ENCODE results near the gene RIBC2.

DNA sequence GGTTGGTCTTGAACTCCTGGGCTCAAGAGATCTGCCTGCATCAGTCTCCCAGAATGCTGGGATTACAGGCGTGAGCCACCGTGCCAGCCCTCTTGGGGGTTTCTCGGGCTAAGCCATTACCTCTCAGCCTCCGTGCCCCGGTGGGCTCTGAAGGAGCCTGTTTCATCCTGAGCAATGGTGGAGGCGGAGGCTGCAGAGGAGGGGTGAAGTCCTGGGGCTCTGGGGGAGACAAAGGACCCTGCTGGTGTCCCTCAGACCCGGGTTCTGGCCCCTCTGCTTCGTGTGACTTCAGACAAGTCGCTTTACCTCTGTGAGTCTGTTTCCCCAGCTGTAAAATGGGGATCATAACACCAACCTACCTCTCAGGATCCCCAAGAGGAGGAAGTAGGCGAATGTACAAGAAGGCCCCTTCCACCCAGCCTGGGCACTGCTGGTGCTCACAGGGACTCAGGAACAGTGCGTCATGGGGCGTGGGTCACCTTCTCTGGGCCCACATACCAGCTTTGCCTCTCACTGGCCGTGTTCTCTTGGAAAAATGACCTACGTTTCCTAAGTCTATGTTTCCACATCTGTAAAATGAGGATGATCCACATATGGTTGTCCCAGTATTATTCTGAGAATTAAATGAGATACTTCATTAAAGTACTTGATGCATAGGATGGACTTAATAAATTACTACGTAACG, 36.8 kb downstream of the RIBC2 start:
- TF ChIP-seq, protein P1, sequence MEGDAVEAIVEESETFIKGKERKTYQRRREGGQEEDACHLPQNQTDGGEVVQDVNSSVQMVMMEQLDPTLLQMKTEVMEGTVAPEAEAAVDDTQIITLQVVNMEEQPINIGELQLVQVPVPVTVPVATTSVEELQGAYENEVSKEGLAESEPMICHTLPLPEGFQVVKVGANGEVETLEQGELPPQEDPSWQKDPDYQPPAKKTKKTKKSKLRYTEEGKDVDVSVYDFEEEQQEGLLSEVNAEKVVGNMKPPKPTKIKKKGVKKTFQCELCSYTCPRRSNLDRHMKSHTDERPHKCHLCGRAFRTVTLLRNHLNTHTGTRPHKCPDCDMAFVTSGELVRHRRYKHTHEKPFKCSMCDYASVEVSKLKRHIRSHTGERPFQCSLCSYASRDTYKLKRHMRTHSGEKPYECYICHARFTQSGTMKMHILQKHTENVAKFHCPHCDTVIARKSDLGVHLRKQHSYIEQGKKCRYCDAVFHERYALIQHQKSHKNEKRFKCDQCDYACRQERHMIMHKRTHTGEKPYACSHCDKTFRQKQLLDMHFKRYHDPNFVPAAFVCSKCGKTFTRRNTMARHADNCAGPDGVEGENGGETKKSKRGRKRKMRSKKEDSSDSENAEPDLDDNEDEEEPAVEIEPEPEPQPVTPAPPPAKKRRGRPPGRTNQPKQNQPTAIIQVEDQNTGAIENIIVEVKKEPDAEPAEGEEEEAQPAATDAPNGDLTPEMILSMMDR (IDR thresholded peaks at IDR 0.05), result no peak
- no peak for TF ChIP-seq POLR2AphosphoS5 (IDR thresholded peaks at IDR 0.05)
- no peak for TF ChIP-seq POLR2A (IDR thresholded peaks at IDR 0.05)
- TF ChIP-seq EP300 (IDR thresholded peaks at IDR 0.05; ENCODE audit: low read depth), result no peak
